Small intestine (tissue), 16 donors: ENCODE results near the gene CTSA. TPM values are rescaled to one million over a fixed set of nuclear protein-coding genes. Genes with fewer than 3 reads are reported as not detected.
A peak's percentile ranks its signal among the peaks of the same experiment; 100 is the strongest.

ENCODE experiments used
- DNase-seq, 2 donors: peaks; one replicate each; pipeline versions ENCODE4 v3.0.0 to v3.0.0-alpha.2; 2013
- FAIRE-seq: peaks from 2 replicates; lab custom pipeline; 2012; peaks lifted over from hg19 to GRCh38; lab: Jason Lieb, UNC
- H3K27ac ChIP-seq, 3 donors: one replicate each; pipeline ENCODE4 v1.5.1; 2013; ENCODE audit warnings: low read length in 2 of 3, mild to moderate bottlenecking in 2 of 3, control low read depth in 1 of 3, inconsistent platforms in 1 of 3, low read depth in 1 of 3, moderate library complexity in 1 of 3
- H3K27me3 ChIP-seq, 3 donors: one replicate each; pipeline ENCODE4 v1.6.1; 2013; ENCODE audit warnings: low read length in 3 of 3, inconsistent platforms in 1 of 3; ENCODE audit not compliant: control insufficient read depth in 3 of 3, insufficient read depth in 3 of 3
- H3K36me3 ChIP-seq, 3 donors: one replicate each; pipeline ENCODE4 v1.6.1; 2013; ENCODE audit warnings: low read length in 3 of 3, inconsistent platforms in 1 of 3, low read depth in 1 of 3, mild to moderate bottlenecking in 1 of 3, moderate library complexity in 1 of 3; ENCODE audit not compliant: control insufficient read depth in 3 of 3, insufficient read depth in 2 of 3
- H3K4me1 ChIP-seq, 3 donors: one replicate each; pipeline ENCODE4 v1.6.1; 2013; ENCODE audit warnings: low read length in 2 of 3, inconsistent platforms in 1 of 3, low read depth in 1 of 3, mild to moderate bottlenecking in 1 of 3, moderate library complexity in 1 of 3; ENCODE audit not compliant: control insufficient read depth in 3 of 3, insufficient read depth in 2 of 3
- H3K4me3 ChIP-seq, 3 donors: one replicate each; pipeline ENCODE4 v1.5.1; 2013; ENCODE audit warnings: low read length in 3 of 3, control low read depth in 1 of 3, inconsistent platforms in 1 of 3, low read depth in 1 of 3, mild to moderate bottlenecking in 1 of 3, moderate library complexity in 1 of 3
- H3K9me3 ChIP-seq, 2 donors: one replicate each; pipeline ENCODE4 v1.6.1; 2013; ENCODE audit warnings: low read depth in 1 of 2, low read length in 1 of 2; ENCODE audit not compliant: control insufficient read depth in 2 of 2, insufficient read depth in 1 of 2
- WGBS, 3 donors: extraction: QIAGEN DNeasy Blood & Tissue Kit; methylation state at CpG; one replicate each; pipeline ENCODE4 v1.1.7; 2013; 5-methylcytosine and 5-hydroxymethylcytosine counted together
- long read RNA-seq, 10 donors: transcript quantifications; one replicate each; lab custom pipeline, GENCODE V29; 2026
- polyA plus RNA-seq, 4 donors: library from polyadenylated mRNA; stranded (reverse) in 3 of 4; unstranded in 1 of 4; fragments of 200-250 nt in 3 of 4; fragments of 120-200 nt in 1 of 4; gene quantifications; one replicate each; pipeline versions ENCODE4 v1.2.1 to v1.2.3, GENCODE V29; 2013
- donor health status: healthy with polysubstance abuse.
- donor health status: control.
- donor health status: control.
- donor health status: Bipolar disorder and iron deficiency.
- donor health status: healthy.

CTSA gene
- 1,000 to 10,000 TPM in 1 of 4 donors, 100 to 1,000 TPM in 2, 10 to 100 TPM in 1; 78.9 to 1,454 (median 115) TPM for polyA plus RNA-seq
- long read RNA-seq, donor 1, transcript CTSA-201 (15 exons, 1,898 nt), result minor isoform, 42 of 1,110 reads
- long read RNA-seq, donor 1, transcript CTSA-203 (14 exons, 1,972 nt), result minor isoform, 88 of 1,110 reads
- long read RNA-seq, donor 1, transcript CTSA-204 (15 exons, 2,149 nt), result major isoform, 250 of 1,110 reads
- long read RNA-seq, donor 1, transcript CTSA-207 (2 exons, 2,183 nt), result minor isoform, 97 of 1,110 reads
- long read RNA-seq, donor 1, partial matches to known transcripts, result 601 of 1,110 reads
- long read RNA-seq, donor 1, other reads (novel, unspliced or antisense), result 10 of 1,110 reads
- long read RNA-seq, donor 2, transcript CTSA-203 (14 exons, 1,972 nt), result minor isoform, 21 of 118 reads
- long read RNA-seq, donor 2, transcript CTSA-201 (15 exons, 1,898 nt), result minor isoform, 8 of 118 reads
- long read RNA-seq, donor 2, transcript CTSA-204 (15 exons, 2,149 nt), result major isoform, 35 of 118 reads
- long read RNA-seq, donor 2, transcript CTSA-207 (2 exons, 2,183 nt), result minor isoform, 12 of 118 reads
- long read RNA-seq, donor 2, partial matches to known transcripts, result 39 of 118 reads
- long read RNA-seq, donor 2, other reads (novel, unspliced or antisense), result 0 of 118 reads
- long read RNA-seq, donor 3, transcript CTSA-207 (2 exons, 2,183 nt), result minor isoform, 26 of 233 reads
- long read RNA-seq, donor 3, transcript CTSA-201 (15 exons, 1,898 nt), result minor isoform, 6 of 233 reads
- long read RNA-seq, donor 3, transcript CTSA-203 (14 exons, 1,972 nt), result minor isoform, 15 of 233 reads
- long read RNA-seq, donor 3, transcript CTSA-204 (15 exons, 2,149 nt), result major isoform, 27 of 233 reads
- long read RNA-seq, donor 3, partial matches to known transcripts, result 152 of 233 reads
- long read RNA-seq, donor 3, other reads (novel, unspliced or antisense), result 0 of 233 reads
- long read RNA-seq, donor 4, partial matches to known transcripts, result 0 of 3 reads
- long read RNA-seq, donor 4, other reads (novel, unspliced or antisense), result 0 of 3 reads
- long read RNA-seq, donor 5, transcript CTSA-204 (15 exons, 2,149 nt), result major isoform, 15 of 224 reads
- long read RNA-seq, donor 5, transcript CTSA-207 (2 exons, 2,183 nt), result minor isoform, 9 of 224 reads
- long read RNA-seq, donor 5, transcript CTSA-203 (14 exons, 1,972 nt), result minor isoform, 10 of 224 reads
- long read RNA-seq, donor 5, partial matches to known transcripts, result 184 of 224 reads
- long read RNA-seq, donor 5, other reads (novel, unspliced or antisense), result 0 of 224 reads
- long read RNA-seq, donor 6, transcript CTSA-207 (2 exons, 2,183 nt), result minor isoform, 29 of 314 reads
- long read RNA-seq, donor 6, transcript CTSA-203 (14 exons, 1,972 nt), result minor isoform, 22 of 314 reads
- long read RNA-seq, donor 6, transcript CTSA-201 (15 exons, 1,898 nt), result minor isoform, 21 of 314 reads
- long read RNA-seq, donor 6, transcript CTSA-204 (15 exons, 2,149 nt), result major isoform, 120 of 314 reads
- long read RNA-seq, donor 6, partial matches to known transcripts, result 111 of 314 reads
- long read RNA-seq, donor 6, other reads (novel, unspliced or antisense), result 8 of 314 reads
- long read RNA-seq, donor 7, transcript CTSA-204 (15 exons, 2,149 nt), result major isoform, 17 of 79 reads
- long read RNA-seq, donor 7, transcript CTSA-203 (14 exons, 1,972 nt), result minor isoform, 5 of 79 reads
- long read RNA-seq, donor 7, transcript CTSA-207 (2 exons, 2,183 nt), result minor isoform, 6 of 79 reads
- long read RNA-seq, donor 7, partial matches to known transcripts, result 48 of 79 reads
- long read RNA-seq, donor 7, other reads (novel, unspliced or antisense), result 0 of 79 reads
- long read RNA-seq, donor 8, partial matches to known transcripts, result 0 of 2 reads
- long read RNA-seq, donor 8, other reads (novel, unspliced or antisense), result 0 of 2 reads
- long read RNA-seq, donor 9, transcript CTSA-207 (2 exons, 2,183 nt), result minor isoform, 10 of 36 reads
- long read RNA-seq, donor 9, transcript CTSA-203 (14 exons, 1,972 nt), result minor isoform, 10 of 36 reads
- long read RNA-seq, donor 9, transcript CTSA-204 (15 exons, 2,149 nt), result major isoform, 12 of 36 reads
- long read RNA-seq, donor 9, partial matches to known transcripts, result 0 of 36 reads
- long read RNA-seq, donor 9, other reads (novel, unspliced or antisense), result 0 of 36 reads
- long read RNA-seq, donor 10, transcript CTSA-203 (14 exons, 1,972 nt), result minor isoform, 25 of 271 reads
- long read RNA-seq, donor 10, transcript CTSA-207 (2 exons, 2,183 nt), result minor isoform, 32 of 271 reads
- long read RNA-seq, donor 10, transcript CTSA-201 (15 exons, 1,898 nt), result minor isoform, 9 of 271 reads
- long read RNA-seq, donor 10, transcript CTSA-204 (15 exons, 2,149 nt), result major isoform, 61 of 271 reads
- long read RNA-seq, donor 10, partial matches to known transcripts, result 128 of 271 reads
- long read RNA-seq, donor 10, other reads (novel, unspliced or antisense), result 14 of 271 reads

- Histone ChIP-seq H3K27me3 (no peaks in the 10 kb centered on the region), H3K4me1 (peaks cover 0 to 25% (median 6%) of the 10 kb centered on the region in 3 donors), H3K36me3 (peaks cover 2 to 64% (median 6%) of the 10 kb centered on the region in 3 donors), H3K27ac (peak within 1 kb of the TSS; percentile 69 to 86 (median 85)), H3K4me3 (peak within 1 kb of the TSS; percentile 70 to 90 (median 81)), H3K9me3 (no peaks in the 10 kb centered on the region)
- no peak for FAIRE-seq
- peak; percentile 96 to 98 for DNase-seq
- 0 to 1% (median 0%) methylated on average over 57 to 78 of the region's 78 CpGs for WGBS, 3 donors
Measured at GRCh38 chr20:45890985-45891983, at the start of gene CTSA, which contains the start of gene NEURL2. Gene CTSA, plus strand, starts transcription at chr20:45891335. Its CDS starts 234 bp downstream, at chr20:45891569. Gene NEURL2, minus strand, starts transcription at chr20:45891208. Its CDS starts 217 bp downstream, at chr20:45890991.

DNA sequence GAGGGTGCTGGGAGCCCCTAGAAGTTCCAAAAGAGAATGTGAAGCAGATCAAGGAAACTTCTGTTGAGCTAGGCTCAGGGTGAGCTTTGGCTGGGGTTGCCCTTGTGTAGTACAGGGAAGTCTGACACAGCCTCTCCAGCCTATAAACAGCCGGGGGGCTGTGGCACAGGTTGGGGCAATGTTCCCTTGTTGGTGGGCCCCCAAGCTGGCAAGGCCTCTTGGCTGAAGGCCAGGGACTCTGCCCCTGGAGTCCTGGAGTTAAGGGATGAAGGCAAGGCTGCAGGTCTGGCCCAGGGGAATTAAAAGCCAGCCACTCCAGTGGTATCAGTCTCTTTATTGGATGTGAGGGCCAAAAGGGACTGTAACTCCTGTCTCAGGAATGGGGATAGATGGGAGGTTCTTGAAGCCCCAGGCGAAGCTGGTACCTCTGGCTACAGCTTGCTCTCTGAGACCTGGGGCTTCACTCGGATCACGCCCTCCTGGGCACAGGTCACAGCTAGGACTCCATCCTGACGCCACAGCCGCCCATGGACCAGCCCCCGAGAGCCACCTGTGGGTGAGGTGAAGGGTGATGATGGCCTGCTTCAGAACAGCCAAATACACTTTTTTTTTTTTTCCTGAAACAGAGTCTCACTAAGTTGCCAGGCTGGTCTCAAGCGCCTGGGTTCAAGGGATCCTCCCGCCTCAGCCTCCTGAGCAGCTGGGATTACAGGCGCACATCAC, 49.6 kb upstream of the CTSA start:
- 88 to 96% (median 92%) methylated on average over 10 of the region's 10 CpGs for WGBS, 3 donors
- DNase-seq (no peak), FAIRE-seq (no peak)
- H3K27me3 ChIP-seq, result no peaks in the 10 kb centered on the region
- peaks cover 14 to 63% (median 20%) of the 10 kb centered on the region in 3 donors for H3K36me3 ChIP-seq
- H3K27ac ChIP-seq, result no peak overlapping the region
- H3K9me3 ChIP-seq, result no peaks in the 10 kb centered on the region
- H3K4me1 ChIP-seq, result no peaks in the 10 kb centered on the region
- H3K4me3 ChIP-seq, result no peak overlapping the region

DNA sequence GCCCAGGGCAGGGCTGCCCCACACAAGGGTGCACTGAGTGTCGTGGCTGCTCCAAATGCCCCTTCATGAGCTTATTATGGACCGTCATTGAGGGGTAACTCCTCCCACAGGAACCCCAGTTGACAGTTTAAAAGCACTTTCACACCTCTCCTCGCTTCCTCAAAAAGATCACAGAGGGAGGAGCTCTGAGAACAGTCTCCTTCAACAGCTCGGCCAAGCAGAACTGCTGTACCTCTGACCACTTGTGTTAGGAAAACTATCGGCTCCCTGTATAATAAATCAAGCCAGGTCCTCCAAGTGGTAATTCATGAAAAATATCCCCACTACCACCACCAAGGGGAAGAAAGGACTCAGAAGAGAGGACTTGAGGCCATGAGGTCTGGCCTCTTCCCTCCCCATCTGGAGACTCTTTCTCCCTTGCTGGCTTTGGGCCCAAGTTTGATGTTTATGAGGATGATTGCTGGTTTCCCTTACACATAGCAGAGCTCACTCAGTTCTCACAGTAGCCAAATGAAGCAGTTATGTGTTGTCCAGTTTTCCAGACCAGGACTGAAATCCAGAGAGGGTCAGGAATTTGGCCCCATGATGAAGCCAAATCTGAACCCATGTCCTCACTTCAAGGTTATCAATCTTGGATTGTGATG, 48.8 kb upstream of the CTSA start:
- FAIRE-seq, result no peak
- Histone ChIP-seq H3K4me3 (no peak overlapping the region), H3K36me3 (peaks cover 14 to 68% (median 20%) of the 10 kb centered on the region in 3 donors), H3K9me3 (no peaks in the 10 kb centered on the region), H3K27ac (peak overlapping the region in 1 of 3 donors; percentile 16), H3K4me1 (no peaks in the 10 kb centered on the region), H3K27me3 (no peaks in the 10 kb centered on the region)
- WGBS, 3 donors, result 49 to 82% (median 63%) methylated on average over 5 of the region's 5 CpGs
- DNase-seq, result no peak

- H3K27ac ChIP-seq, result peak overlapping the region in 1 of 3 donors; percentile 8
- no peak for FAIRE-seq
- no peaks in the 10 kb centered on the region for H3K9me3 ChIP-seq
- DNase-seq, result no peak
- WGBS, 3 donors, result 92 to 98% (median 96%) methylated on average over 14 of the region's 14 CpGs
- H3K27me3 ChIP-seq, result no peaks in the 10 kb centered on the region
- no peaks in the 10 kb centered on the region for H3K4me1 ChIP-seq
- H3K36me3 ChIP-seq, result peaks cover 17 to 78% (median 20%) of the 10 kb centered on the region in 3 donors
- no peak overlapping the region for H3K4me3 ChIP-seq
Measured at GRCh38 chr20:45843506-45843905, 47.6 kb upstream of the CTSA start.

DNA sequence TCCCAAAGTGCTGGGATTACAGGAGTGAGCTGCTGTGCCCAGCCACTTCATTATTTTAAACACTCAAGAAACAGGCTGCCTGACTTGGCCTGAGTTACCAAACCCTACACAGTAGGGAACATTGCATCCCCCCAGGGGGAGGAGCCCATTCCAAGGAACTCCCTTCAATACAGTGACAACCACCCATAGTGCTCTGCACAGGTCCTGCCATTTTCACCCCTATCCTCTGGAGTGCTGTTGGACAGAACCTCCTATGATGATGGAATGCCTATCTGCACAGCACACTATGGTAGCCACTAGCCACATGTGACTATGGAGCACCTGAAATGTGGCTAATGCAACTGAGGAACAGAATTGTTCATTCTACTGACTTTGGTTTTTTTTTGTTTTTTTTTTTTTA, 45.7 kb upstream of the CTSA start:
- H3K36me3 ChIP-seq, result peaks cover 19 to 82% (median 23%) of the 10 kb centered on the region in 3 donors
- FAIRE-seq, result no peak
- H3K4me3 ChIP-seq, result no peak overlapping the region
- DNase-seq, result no peak
- no peaks in the 10 kb centered on the region for H3K4me1 ChIP-seq
- H3K27me3 ChIP-seq, result no peaks in the 10 kb centered on the region
- H3K9me3 ChIP-seq, result no peaks in the 10 kb centered on the region
- no peak overlapping the region for H3K27ac ChIP-seq
